ENCODE data around the gene HS3ST3B1. TPM values are rescaled to one million over a fixed set of nuclear protein-coding genes. Genes with fewer than 3 reads are reported as not detected.

Gene HS3ST3B1
- polyA plus RNA-seq, 1 of the 3 experiments (the other 2 are of a cell fraction) = 0.67 TPM

GRCh38 chr17:14268264-14268663 lies 32.6 kb upstream of the HS3ST3B1 start:
- no peaks in the 10 kb centered on the region for H4K20me1 ChIP-seq (ENCODE audit: insufficient read depth)
- H3K79me2 ChIP-seq (ENCODE audit: insufficient read depth) = no peaks in the 10 kb centered on the region
- no peak overlapping the region for H3K27ac ChIP-seq (ENCODE audit: low read depth in 2 of 2, low read length in 1 of 2)
- DNase-seq = no peak
- H3K4me3 ChIP-seq (ENCODE audit: low read depth in 2 of 2, low read length in 1 of 2) = no peak overlapping the region
- WGBS (ENCODE audit: low lambda C conversion rate) = 4% methylated on average over 2 of the region's 2 CpGs
- H3F3A ChIP-seq (replicated peaks; ENCODE audit: insufficient read depth) = no peaks in the 10 kb centered on the region
- no peak overlapping the region for H2AFZ ChIP-seq (ENCODE audit: low read depth)
- CTCF ChIA-PET = interaction anchor here (1.8 kb wide), 1 partner anchor 33 kb away, joined by 5 read pairs; the partner anchor contains the start of gene HS3ST3B1
- no peaks in the 10 kb centered on the region for H3K9me2 ChIP-seq
- POLR2A ChIA-PET = no interaction called here
- H3K4me1 ChIP-seq (ENCODE audit: control insufficient read depth in 1 of 2, insufficient read depth in 2 of 2, low read depth in 1 of 2, low read length in 1 of 2) = no peaks in the 10 kb centered on the region
- peaks cover 4% of the 10 kb centered on the region; the same call in 1 of the 2 replicates for H3K27me3 ChIP-seq (ENCODE audit: insufficient read depth)
- H3K9me3 ChIP-seq = no peaks in the 10 kb centered on the region
- no peak overlapping the region for H3K4me2 ChIP-seq
- TF ChIP-seq RCOR1 (IDR thresholded peaks at IDR 0.05; ENCODE audit: low read length) (no peak), CTCF (IDR thresholded peaks at IDR 0.05) (peak; percentile 18; the same call in 1 of the 2 replicates), ZBTB33 (IDR thresholded peaks at IDR 0.05; ENCODE audit: borderline replicate concordance, low read depth) (no peak)
- H3K9ac ChIP-seq = no peak overlapping the region
- no peaks in the 10 kb centered on the region for H3K36me3 ChIP-seq (replicated peaks in 1 of 2; ENCODE audit: control insufficient read depth in 1 of 2, insufficient read depth in 2 of 2, low read length in 1 of 2)

- Histone ChIP-seq H3K27me3 (ENCODE audit: insufficient read depth) (no peaks in the 10 kb centered on the region; the same call in 1 of the 2 replicates), H3K9ac (no peak overlapping the region), H3K36me3 (replicated peaks in 1 of 2; ENCODE audit: control insufficient read depth in 1 of 2, insufficient read depth in 2 of 2, low read length in 1 of 2) (no peaks in the 10 kb centered on the region), H3K79me2 (ENCODE audit: insufficient read depth) (no peaks in the 10 kb centered on the region), H3K4me2 (no peak overlapping the region), H3K9me3 (no peaks in the 10 kb centered on the region), H3K27ac (ENCODE audit: low read depth in 2 of 2, low read length in 1 of 2) (no peak overlapping the region), H3K9me2 (no peaks in the 10 kb centered on the region), H3K4me1 (ENCODE audit: control insufficient read depth in 1 of 2, insufficient read depth in 2 of 2, low read depth in 1 of 2, low read length in 1 of 2) (no peaks in the 10 kb centered on the region), H4K20me1 (ENCODE audit: insufficient read depth) (no peaks in the 10 kb centered on the region), H3F3A (replicated peaks; ENCODE audit: insufficient read depth) (no peaks in the 10 kb centered on the region), H3K4me3 (ENCODE audit: low read depth in 2 of 2, low read length in 1 of 2) (no peak overlapping the region), H2AFZ (ENCODE audit: low read depth) (no peak overlapping the region)
- ChIA-PET POLR2A (no interaction called here), CTCF (interaction anchor here (0.5 kb wide), 1 partner anchor 560 kb away, joined by 3 read pairs; no protein-coding TSS in a partner anchor)
- no peak for DNase-seq
- WGBS (ENCODE audit: low lambda C conversion rate) = 1% methylated on average over 5 of the region's 5 CpGs
- TF ChIP-seq, protein P1, sequence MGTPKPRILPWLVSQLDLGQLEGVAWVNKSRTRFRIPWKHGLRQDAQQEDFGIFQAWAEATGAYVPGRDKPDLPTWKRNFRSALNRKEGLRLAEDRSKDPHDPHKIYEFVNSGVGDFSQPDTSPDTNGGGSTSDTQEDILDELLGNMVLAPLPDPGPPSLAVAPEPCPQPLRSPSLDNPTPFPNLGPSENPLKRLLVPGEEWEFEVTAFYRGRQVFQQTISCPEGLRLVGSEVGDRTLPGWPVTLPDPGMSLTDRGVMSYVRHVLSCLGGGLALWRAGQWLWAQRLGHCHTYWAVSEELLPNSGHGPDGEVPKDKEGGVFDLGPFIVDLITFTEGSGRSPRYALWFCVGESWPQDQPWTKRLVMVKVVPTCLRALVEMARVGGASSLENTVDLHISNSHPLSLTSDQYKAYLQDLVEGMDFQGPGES (IDR thresholded peaks at IDR 0.05; ENCODE audit: low read depth, low read length) = no peak
- no peak for TF ChIP-seq RAD21 (IDR thresholded peaks at IDR 0.05; ENCODE audit: low read length)
- no peak for TF ChIP-seq FOSL2 (IDR thresholded peaks at IDR 0.05; ENCODE audit: borderline replicate concordance, low read depth)
- no peak for TF ChIP-seq USF1 (IDR thresholded peaks at IDR 0.05; ENCODE audit: borderline replicate concordance, low read depth)
Observed at GRCh38 chr17:14269473-14269872, 31.4 kb upstream of the HS3ST3B1 start.

Data from SK-N-SH (cell line).